Parathyroid adenoma (tissue), 2 donors: ENCODE results near the gene TRIM68.

ENCODE experiments used
- H2AFZ ChIP-seq: fragments of 300-600 bp; sonication (generic); one replicate; pipeline ENCODE4 v1.7.0; 2017; ENCODE audit warnings: antibody characterized with exemption, mild to moderate bottlenecking
- H3K27ac ChIP-seq: fragments of 300-600 bp; sonication (generic); one replicate; pipeline ENCODE4 v1.7.0; 2017
- H3K27me3 ChIP-seq: fragments of 300-600 bp; sonication (generic); one replicate; pipeline ENCODE4 v1.7.0; 2017; ENCODE audit warnings: low read length; ENCODE audit not compliant: control insufficient read depth, insufficient read depth
- H3K36me3 ChIP-seq: fragments of 300-600 bp; sonication (generic); one replicate; pipeline ENCODE4 v1.7.0; 2017; ENCODE audit warnings: low read length; ENCODE audit not compliant: control insufficient read depth, insufficient read depth
- H3K4me1 ChIP-seq: fragments of 300-600 bp; sonication (generic); one replicate; pipeline ENCODE4 v1.7.0; 2017; ENCODE audit warnings: control low read depth
- H3K4me2 ChIP-seq: fragments of 300-600 bp; sonication (generic); one replicate; pipeline ENCODE4 v1.7.0; 2017; ENCODE audit warnings: low read length
- H3K4me3 ChIP-seq: fragments of 300-600 bp; sonication (generic); one replicate; pipeline ENCODE4 v1.7.0; 2017; ENCODE audit warnings: low read depth, low read length
- H3K79me2 ChIP-seq: fragments of 300-600 bp; sonication (generic); one replicate; pipeline ENCODE4 v1.7.0; 2017; ENCODE audit warnings: control low read depth
- H3K9ac ChIP-seq: fragments of 300-600 bp; sonication (generic); one replicate; pipeline ENCODE4 v1.7.0; 2017; ENCODE audit warnings: mild to moderate bottlenecking
- H3K9me3 ChIP-seq: fragments of 300-600 bp; sonication (generic); one replicate; pipeline ENCODE4 v1.7.0; 2017; ENCODE audit warnings: low read length; ENCODE audit not compliant: control insufficient read depth
- CTCF ChIP-seq: fragments of 300-600 bp; sonication (generic); IDR thresholded peaks from one replicate; pipeline ENCODE4 v1.7.0; 2017; ENCODE audit warnings: antibody characterized with exemption, mild to moderate bottlenecking
- donor health status: primary hyperparathyroidism.

The TRIM68 gene

GRCh38 chr11:4626207-4627099 lies 18.4 kb upstream of the TRIM68 start:
- Histone ChIP-seq H3K4me1 (no peaks in the 10 kb centered on the region), H3K27me3 (no peaks in the 10 kb centered on the region), H3K27ac (no peak overlapping the region), H3K9me3 (no peaks in the 10 kb centered on the region), H3K4me2 (no peak overlapping the region), H3K79me2 (no peaks in the 10 kb centered on the region), H2AFZ (no peak overlapping the region), H3K9ac (no peak overlapping the region), H3K36me3 (no peaks in the 10 kb centered on the region), H3K4me3 (no peak overlapping the region)
- TF ChIP-seq CTCF: no peak

- no peaks in the 10 kb centered on the region for H3K27me3 ChIP-seq
- H3K36me3 ChIP-seq: no peaks in the 10 kb centered on the region
- H3K79me2 ChIP-seq: no peaks in the 10 kb centered on the region
- no peaks in the 10 kb centered on the region for H3K9me3 ChIP-seq
- no peaks in the 10 kb centered on the region for H3K4me1 ChIP-seq
- H2AFZ ChIP-seq: no peak overlapping the region
- H3K4me3 ChIP-seq: no peak overlapping the region
- H3K27ac ChIP-seq: no peak overlapping the region
- no peak overlapping the region for H3K9ac ChIP-seq
- TF ChIP-seq CTCF: no peak
- no peak overlapping the region for H3K4me2 ChIP-seq
These were observed 11.5 kb upstream of the TRIM68 start for GRCh38 chr11:4619514-4619913.

DNA sequence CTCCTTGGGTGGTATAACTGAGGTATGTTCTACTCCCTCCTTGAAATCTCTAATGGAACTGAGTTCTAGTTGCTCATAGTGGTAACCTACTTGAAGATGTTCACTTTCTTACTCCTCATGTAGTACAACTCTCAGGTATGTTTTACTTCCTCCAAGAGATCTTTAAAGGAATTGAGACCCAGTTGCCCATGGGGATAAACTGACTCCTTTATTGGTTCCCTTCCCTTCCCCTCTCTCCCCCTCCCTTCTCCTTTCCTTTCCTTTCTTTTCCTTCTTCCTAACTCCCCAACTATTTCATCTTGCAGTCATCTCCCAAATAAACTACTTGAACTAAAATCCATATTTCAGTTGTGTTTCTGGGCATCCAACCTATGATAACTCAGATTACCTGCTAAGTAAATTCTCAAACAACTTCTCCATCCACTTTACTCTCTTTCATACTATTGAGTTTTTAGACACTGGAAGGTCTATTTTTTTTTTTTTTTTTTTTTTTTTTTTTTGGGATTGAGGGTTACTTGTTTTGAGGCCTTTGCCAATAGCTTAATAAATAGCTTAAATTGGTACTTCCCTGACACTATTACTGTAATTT lies 7.9 kb upstream of the TRIM68 start:
- Histone ChIP-seq H3K79me2 (no peaks in the 10 kb centered on the region), H3K4me2 (no peak overlapping the region), H3K27me3 (no peaks in the 10 kb centered on the region), H3K36me3 (no peaks in the 10 kb centered on the region), H3K4me1 (no peaks in the 10 kb centered on the region), H3K9me3 (no peaks in the 10 kb centered on the region), H3K9ac (no peak overlapping the region), H3K4me3 (no peak overlapping the region), H3K27ac (no peak overlapping the region), H2AFZ (no peak overlapping the region)
- TF ChIP-seq CTCF: no peak

DNA sequence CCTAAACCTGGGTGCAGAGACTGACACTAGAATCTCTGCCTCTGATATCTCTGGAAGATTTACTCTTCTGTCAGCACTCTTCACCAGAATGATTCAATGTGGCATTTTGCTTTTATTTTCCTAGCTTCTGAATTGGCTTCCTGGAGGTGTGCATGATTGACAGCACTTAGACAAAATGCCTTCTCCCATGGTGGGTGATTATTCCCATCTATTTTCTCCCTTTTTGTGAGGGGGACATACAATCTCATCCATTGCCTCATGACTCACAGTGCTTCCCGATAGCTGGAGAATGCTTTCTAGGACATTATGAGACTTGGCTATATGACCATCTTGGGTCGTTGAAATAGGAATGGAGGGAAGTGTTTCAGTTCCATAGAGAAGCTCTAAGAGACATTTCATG lies 4.0 kb upstream of the TRIM68 start:
- Histone ChIP-seq H3K4me2 (no peak overlapping the region), H3K27ac (no peak overlapping the region), H3K9me3 (no peaks in the 10 kb centered on the region), H3K4me3 (no peak overlapping the region), H3K79me2 (no peaks in the 10 kb centered on the region), H3K4me1 (peaks cover 4% of the 10 kb centered on the region), H3K9ac (no peak overlapping the region), H3K36me3 (no peaks in the 10 kb centered on the region), H2AFZ (no peak overlapping the region), H3K27me3 (no peaks in the 10 kb centered on the region)
- TF ChIP-seq CTCF: no peak
